ENCODE results near the gene HS1BP3.

Gene HS1BP3

GRCh38 chr2:20629181-20629580 lies 21.7 kb downstream of the HS1BP3 start:
- Mint-ChIP-seq H3K36me3 (ENCODE audit: low read depth) (no peaks in the 10 kb centered on the region), H3K4me3 (no peak overlapping the region), H3K9me3 (no peaks in the 10 kb centered on the region), H3K4me1 (peaks cover 37% of the 10 kb centered on the region), H3K27ac (peak overlapping the region in 1 of 3 experiments; percentile 5), H3K27me3 (ENCODE audit: low read depth) (peaks cover 7% of the 10 kb centered on the region)
- TF ChIP-seq CTCF (IDR thresholded peaks at IDR 0.05; ENCODE audit: unreplicated experiment in 3 of 3), result no peak

GRCh38 chr2:20627712-20628380 lies 23.1 kb downstream of the HS1BP3 start:
- H3K27ac Mint-ChIP-seq, result peak overlapping the region in 2 of 3 experiments; percentile 33 to 61
- no peak overlapping the region for H3K4me3 Mint-ChIP-seq
- peaks cover 2% of the 10 kb centered on the region for H3K36me3 Mint-ChIP-seq (ENCODE audit: low read depth)
- TF ChIP-seq CTCF (IDR thresholded peaks at IDR 0.05; ENCODE audit: unreplicated experiment in 3 of 3), result no peak
- peaks cover 7% of the 10 kb centered on the region for H3K27me3 Mint-ChIP-seq (ENCODE audit: low read depth)
- no peaks in the 10 kb centered on the region for H3K9me3 Mint-ChIP-seq
- H3K4me1 Mint-ChIP-seq, result peaks cover 38% of the 10 kb centered on the region

GRCh38 chr2:20626698-20627513 lies 24.0 kb downstream of the HS1BP3 start:
- Mint-ChIP-seq H3K4me1 (peaks cover 41% of the 10 kb centered on the region), H3K27ac (peak overlapping the region; percentile 33 to 61 (median 38)), H3K4me3 (no peak overlapping the region), H3K27me3 (ENCODE audit: low read depth) (peaks cover 7% of the 10 kb centered on the region), H3K9me3 (no peaks in the 10 kb centered on the region), H3K36me3 (ENCODE audit: low read depth) (peaks cover 3% of the 10 kb centered on the region)
- no peak for TF ChIP-seq CTCF (IDR thresholded peaks at IDR 0.05; ENCODE audit: unreplicated experiment in 3 of 3)

- Mint-ChIP-seq H3K36me3 (ENCODE audit: low read depth) (peaks cover 3% of the 10 kb centered on the region), H3K27me3 (ENCODE audit: low read depth) (peaks cover 7% of the 10 kb centered on the region), H3K27ac (peak overlapping the region in 2 of 3 experiments; percentile 38 to 56), H3K9me3 (no peaks in the 10 kb centered on the region), H3K4me3 (no peak overlapping the region), H3K4me1 (peaks cover 37% of the 10 kb centered on the region)
- no peak for TF ChIP-seq CTCF (IDR thresholded peaks at IDR 0.05; ENCODE audit: unreplicated experiment in 3 of 3)
Observed at GRCh38 chr2:20626392-20626697, 24.6 kb downstream of the HS1BP3 start.

- Mint-ChIP-seq H3K27ac (peak overlapping the region in 2 of 3 experiments; percentile 38 to 56), H3K4me1 (peaks cover 39% of the 10 kb centered on the region), H3K36me3 (ENCODE audit: low read depth) (peaks cover 6% of the 10 kb centered on the region), H3K27me3 (ENCODE audit: low read depth) (peaks cover 7% of the 10 kb centered on the region), H3K9me3 (no peaks in the 10 kb centered on the region), H3K4me3 (no peak overlapping the region)
- no peak for TF ChIP-seq CTCF (IDR thresholded peaks at IDR 0.05; ENCODE audit: unreplicated experiment in 3 of 3)
Observed at GRCh38 chr2:20625491-20626391, 25.2 kb downstream of the HS1BP3 start.

Measured in nephron (organoid).